HEK293 (cell line): ENCODE results near the gene GAA.

Source experiments
- CTCF ChIP-seq: fragments of 450-650 bp; formaldehyde crosslinking; IDR thresholded peaks from 2 replicates; pipeline ENCODE4 v1.5.1; 2016; ENCODE audit warnings: missing biosample characterization, missing genetic modification characterization
- KLF7 ChIP-seq: fragments of 450-650 bp; formaldehyde crosslinking; IDR thresholded peaks from 2 replicates; pipeline ENCODE4 v1.5.1; 2016; ENCODE audit warnings: missing biosample characterization, missing genetic modification characterization, borderline replicate concordance
- ZBTB21 ChIP-seq: fragments of 450-650 bp; formaldehyde crosslinking; IDR thresholded peaks from 2 replicates; pipeline ENCODE4 v1.5.1; 2017; ENCODE audit warnings: missing biosample characterization, missing genetic modification characterization
- ZNF302 ChIP-seq: fragments of 450-650 bp; formaldehyde crosslinking; IDR thresholded peaks from 2 replicates; pipeline ENCODE4 v1.5.1; 2016; ENCODE audit warnings: missing biosample characterization, missing genetic modification characterization, low read depth
- ZNF785 ChIP-seq: fragments of 450-650 bp; formaldehyde crosslinking; IDR thresholded peaks from 2 replicates; pipeline ENCODE4 v1.5.1; 2016; ENCODE audit warnings: missing biosample characterization, missing genetic modification characterization

DNA sequence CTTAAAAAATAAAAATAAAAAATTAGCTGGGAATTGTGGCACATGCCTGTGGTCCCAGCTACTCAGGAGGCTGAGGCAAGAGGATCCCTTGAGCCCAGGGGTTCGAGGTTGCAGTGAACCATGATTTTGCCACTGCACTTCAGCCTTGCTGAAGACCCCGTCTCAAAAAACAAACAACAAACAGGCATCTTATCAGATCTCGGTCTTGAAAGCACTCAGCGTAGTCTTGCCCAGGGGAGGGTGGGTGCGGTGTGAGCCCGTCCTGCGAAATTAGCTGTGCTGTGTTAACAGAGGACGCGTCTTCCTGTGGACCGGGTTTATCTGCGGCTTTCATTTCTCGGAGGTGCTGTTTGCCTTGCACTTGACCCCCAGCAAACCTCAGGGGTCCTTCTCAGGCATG, 5.4 kb downstream of the GAA start:
- no peak for TF ChIP-seq CTCF (tag by site-specific recombination)
- no peak for TF ChIP-seq ZNF785 (tag by site-specific recombination)
- TF ChIP-seq KLF7 (tag by site-specific recombination) = no peak
- no peak for TF ChIP-seq ZBTB21 (tag by site-specific recombination)
- TF ChIP-seq ZNF302 (tag by site-specific recombination) = no peak
